C4-2B (cell line): ENCODE data around the gene VSTM1.
A peak's percentile ranks its signal among the peaks of the same experiment; 100 is the strongest.
"Not testable (repeated sequence)": the region's sequence is repeated elsewhere in the genome, so short reads cannot be mapped to it uniquely, and the experiment has no call there.

Experiments
- H3K27ac ChIP-seq: fragments of 450-650 bp; 2 replicates; pipeline ENCODE4 v1.5.1; 2017
- CTCF ChIP-seq: fragments of 450-650 bp; conservative IDR thresholded peaks from 2 replicates; pipeline ENCODE4 v1.5.1; 2017; ENCODE audit warnings: mild to moderate bottlenecking
- ZFX ChIP-seq: fragments of 450-650 bp; IDR thresholded peaks from 2 replicates; pipeline ENCODE4 v1.6.1; 2017

The VSTM1 gene

DNA sequence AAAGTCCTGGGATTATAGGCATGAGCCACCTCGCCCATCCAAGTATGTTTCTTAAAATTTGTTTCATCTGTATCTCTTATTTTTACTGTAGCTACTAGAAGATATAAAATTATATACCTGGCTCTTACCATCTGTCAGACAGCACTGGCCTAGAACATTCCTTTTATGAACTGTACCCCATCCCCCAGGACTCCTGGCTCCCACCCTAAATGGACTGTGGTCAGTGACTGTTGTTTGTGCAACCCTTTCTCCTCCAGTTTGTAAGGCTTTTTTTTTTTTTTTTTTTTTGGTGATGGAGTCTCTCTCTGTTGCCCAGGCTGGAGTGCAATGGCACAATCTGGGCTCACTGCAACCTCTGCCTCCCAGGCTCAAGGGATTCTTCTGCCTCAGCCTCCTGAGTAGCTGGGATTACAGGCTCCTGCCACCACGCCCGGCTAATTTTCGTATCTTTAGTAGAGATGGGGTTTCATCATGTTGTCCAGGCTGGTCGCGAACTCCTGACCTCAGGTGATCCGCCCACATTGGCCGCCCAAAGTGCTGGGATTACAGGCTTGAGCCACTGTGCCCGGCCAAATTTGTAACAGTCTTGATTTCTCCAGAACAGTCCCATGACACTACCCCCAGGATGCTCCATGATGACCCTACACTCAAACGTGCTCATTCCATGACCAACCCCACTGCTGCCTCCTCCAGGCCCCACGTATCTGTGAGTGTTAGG, 41.5 kb upstream of the VSTM1 start:
- no peak for TF ChIP-seq ZFX
- TF ChIP-seq CTCF, result no peak
- H3K27ac ChIP-seq, result no peak overlapping the region

- no peak for TF ChIP-seq ZFX
- H3K27ac ChIP-seq, result peak within 1 kb of the TSS; percentile 88
Observed at GRCh38 chr19:54102421-54103169, 38.9 kb upstream of the VSTM1 start, which contains the start of gene NDUFA3. Gene NDUFA3, plus strand, starts transcription at chr19:54102855. Its CDS starts 24 bp downstream, at chr19:54102879.

- TF ChIP-seq ZFX (no peak), CTCF (no peak)
- H3K27ac ChIP-seq, result no peak within 1 kb of the TSS
Observed at GRCh38 chr19:54100561-54100960, 36.9 kb upstream of the VSTM1 start, which contains the start of gene OSCAR. Gene OSCAR, minus strand, starts transcription at chr19:54100803. Its CDS starts 11 bp downstream, at chr19:54100792.

GRCh38 chr19:54099903-54100255, 36.2 kb upstream of the VSTM1 start:
- not testable (repeated sequence) for H3K27ac ChIP-seq

DNA sequence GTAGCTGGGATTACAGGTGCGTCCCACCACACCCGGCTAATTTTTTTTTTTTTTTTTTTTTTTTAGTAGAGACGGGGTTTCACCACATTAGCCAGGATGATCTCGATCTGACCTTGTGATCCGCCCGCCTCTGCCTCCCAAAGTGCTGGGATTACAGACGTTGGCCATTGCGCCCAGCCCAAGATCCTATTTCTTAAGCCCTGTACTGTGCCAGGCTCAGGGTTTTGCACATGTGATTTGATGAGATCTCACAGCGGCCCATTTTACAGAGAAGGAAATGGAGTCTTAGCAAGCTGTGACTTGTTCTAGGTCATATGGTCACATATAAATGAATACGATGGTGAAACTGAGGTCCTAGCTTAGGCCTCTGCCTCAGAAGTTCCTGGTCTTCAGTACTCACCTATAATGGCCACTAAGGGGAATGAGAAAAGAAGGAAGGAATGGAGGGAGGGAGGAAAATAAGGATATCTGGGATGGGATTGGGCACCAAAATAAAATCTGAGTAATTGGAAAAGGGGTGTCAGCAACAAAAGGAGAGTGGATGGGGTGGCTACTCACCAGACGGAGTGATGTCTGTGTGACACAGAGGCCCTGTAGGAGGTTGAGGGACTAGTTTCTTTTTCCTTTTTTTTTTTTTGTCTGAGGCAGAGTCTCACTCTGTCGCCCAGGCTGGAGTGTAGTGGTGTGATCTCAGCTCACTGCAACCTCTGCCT, 35.6 kb upstream of the VSTM1 start:
- TF ChIP-seq CTCF (no peak), ZFX (no peak)
- no peak overlapping the region for H3K27ac ChIP-seq

DNA sequence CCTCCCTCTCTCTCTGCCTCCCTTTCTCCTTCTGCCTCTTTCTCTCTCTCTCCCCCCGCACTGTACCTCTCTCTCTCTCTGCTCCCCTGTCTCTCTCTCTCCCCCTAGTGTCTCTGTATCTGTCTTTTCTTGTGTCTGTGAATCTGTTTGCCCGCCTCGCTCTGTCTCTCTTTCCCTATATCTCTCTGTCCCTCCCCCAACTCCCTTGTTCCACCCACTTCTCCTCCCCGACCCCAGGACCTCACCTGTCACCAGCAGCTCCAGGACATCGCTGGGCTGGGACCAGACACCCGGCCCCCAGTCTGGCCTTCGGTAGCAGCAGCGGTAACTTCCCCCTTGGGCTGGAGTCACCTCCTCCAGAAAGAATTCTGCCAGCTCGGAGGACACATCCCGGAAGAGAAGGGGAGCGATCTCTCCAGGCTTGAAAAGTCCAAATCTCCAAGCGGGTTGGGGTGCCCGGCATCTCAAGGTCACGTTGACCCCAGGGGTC, 33.0 kb upstream of the VSTM1 start:
- no peak overlapping the region for H3K27ac ChIP-seq
- TF ChIP-seq ZFX (no peak), CTCF (no peak)

- H3K27ac ChIP-seq, result not testable (repeated sequence)
Observed at GRCh38 chr19:54095859-54096616, 32.3 kb upstream of the VSTM1 start.

- TF ChIP-seq ZFX, result no peak
- TF ChIP-seq CTCF, result no peak
- H3K27ac ChIP-seq, result no peak overlapping the region
Observed at GRCh38 chr19:54095136-54095858, 31.6 kb upstream of the VSTM1 start.
